ENCODE data around the gene SQSTM1. TPM values are rescaled to one million over a fixed set of nuclear protein-coding genes. Genes with fewer than 3 reads are reported as not detected.
"Not testable (repeated sequence)": the region's sequence is repeated elsewhere in the genome, so short reads cannot be mapped to it uniquely, and the experiment has no call there.

Gene SQSTM1
- total RNA-seq, 1 experiment from 2014 or later = 484 TPM

DNA sequence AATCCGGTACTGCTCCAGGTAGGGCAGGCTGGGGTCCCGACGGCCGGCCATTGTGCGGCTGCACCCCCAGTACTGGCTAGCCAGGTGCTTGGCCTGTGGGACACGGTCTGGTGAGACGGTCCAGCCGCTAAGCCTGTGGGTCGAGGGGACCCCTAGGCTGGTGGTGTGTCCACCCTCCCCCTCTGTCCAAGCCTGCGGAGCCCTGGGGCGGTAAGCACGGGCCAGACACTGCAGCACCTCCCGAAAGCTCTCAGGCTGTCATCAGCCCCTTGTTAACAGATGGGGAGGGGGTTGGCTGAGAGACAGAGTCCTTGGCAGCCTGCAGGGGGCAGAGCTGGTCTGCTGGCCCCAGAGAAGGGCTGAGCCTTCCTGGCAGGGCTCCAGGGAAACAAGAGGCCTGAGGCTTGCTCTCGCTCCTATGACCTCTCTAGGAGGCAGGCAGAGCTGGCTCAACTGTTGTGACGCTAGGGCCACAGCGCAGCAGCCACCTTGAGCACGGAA lies 49.7 kb downstream of the SQSTM1 start:
- Histone ChIP-seq H3K27me3 (no peaks in the 10 kb centered on the region), H3K36me3 (peaks cover 94% of the 10 kb centered on the region), H3K4me3 (no peak overlapping the region), H3K9me3 (no peaks in the 10 kb centered on the region)
- DNase-seq = peak; percentile 70

DNA sequence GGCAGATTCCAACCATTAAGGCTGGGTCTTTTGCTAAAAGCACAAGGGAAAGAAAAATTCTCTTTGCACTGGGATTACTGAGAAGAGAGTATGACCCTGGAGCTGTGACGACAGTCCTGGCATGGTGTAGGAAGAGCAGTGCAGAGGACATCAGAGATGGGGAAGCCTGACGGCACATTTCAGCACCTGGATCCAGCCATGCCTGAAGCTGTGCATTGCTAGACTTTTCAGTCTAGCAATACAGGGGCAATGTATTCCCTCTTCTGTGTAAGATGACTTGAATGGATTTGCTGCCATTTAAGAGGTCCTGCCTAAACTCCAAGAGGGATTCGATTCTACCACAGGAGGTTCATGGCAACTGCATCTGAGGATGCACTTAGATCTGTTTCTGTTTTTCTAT lies 50.2 kb downstream of the SQSTM1 start:
- Histone ChIP-seq H3K36me3 (peaks cover 94% of the 10 kb centered on the region), H3K9me3 (no peaks in the 10 kb centered on the region), H3K4me3 (no peak overlapping the region)

DNA sequence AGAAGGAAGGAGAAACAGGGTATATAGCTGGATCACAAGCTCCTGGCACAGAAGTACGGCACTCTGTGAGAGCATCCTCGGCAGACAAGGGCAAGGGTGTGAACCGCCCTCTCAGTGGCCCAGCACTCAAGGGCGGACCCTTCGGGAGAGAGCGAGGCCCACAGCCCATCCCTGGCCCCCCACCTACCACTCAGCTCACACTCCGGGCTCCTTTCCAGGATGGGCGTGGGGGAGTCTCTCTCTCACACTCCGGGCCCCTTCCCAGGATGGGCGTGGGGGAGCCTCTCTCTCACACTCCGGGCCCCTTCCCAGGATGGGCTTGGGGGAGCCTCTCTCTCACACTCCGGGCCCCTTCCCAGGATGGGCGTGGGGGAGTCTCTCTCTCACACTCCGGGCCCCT lies 50.8 kb downstream of the SQSTM1 start:
- DNase-seq, H3K9me3 ChIP-seq, H3K4me3 ChIP-seq, H3K27me3 ChIP-seq: not testable (repeated sequence)
- peaks cover 94% of the 10 kb centered on the region for H3K36me3 ChIP-seq

More for the DNA sequence above, 50.2 kb downstream of the SQSTM1 start:
- DNase-seq = no peak
- no peaks in the 10 kb centered on the region for H3K27me3 ChIP-seq

DNA sequence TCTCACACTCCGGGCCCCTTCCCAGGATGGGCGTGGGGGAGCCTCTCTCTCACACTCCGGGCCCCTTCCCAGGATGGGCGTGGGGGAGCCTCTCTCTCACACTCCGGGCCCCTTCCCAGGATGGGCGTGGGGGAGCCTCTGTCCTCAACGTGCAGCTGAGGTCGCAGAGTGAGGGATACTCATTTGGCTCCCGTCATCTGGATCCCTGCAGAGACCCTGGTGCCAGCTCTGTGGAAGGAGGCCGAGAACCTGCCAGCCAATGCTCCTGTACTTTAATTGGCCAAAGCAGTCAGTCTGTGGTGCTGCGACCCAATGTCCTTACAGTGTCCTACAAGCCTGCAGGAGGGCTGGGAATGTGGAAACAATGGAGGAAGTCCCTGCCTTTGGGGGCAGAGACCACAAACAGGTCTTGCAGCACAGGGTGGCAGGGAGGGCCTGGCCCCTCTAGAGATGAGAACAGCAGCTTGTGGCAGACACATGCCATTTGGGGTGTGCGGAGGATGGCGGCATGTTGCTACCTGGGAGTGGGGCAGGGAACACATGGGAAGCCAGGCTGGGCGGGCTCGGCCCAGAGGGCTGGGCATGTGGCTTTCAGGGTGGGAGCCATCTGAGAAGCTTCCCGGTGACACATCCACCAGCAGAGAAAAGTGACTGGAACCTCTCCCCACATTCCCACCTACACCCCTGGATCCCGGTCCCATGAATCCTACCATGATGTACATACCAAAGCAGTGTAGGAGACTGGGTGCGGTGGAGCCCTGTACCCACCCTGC lies 51.5 kb downstream of the SQSTM1 start:
- no peaks in the 10 kb centered on the region for H3K27me3 ChIP-seq
- no peaks in the 10 kb centered on the region for H3K9me3 ChIP-seq
- no peak overlapping the region for H3K4me3 ChIP-seq
- DNase-seq = no peak
- H3K36me3 ChIP-seq = peaks cover 94% of the 10 kb centered on the region

DNA sequence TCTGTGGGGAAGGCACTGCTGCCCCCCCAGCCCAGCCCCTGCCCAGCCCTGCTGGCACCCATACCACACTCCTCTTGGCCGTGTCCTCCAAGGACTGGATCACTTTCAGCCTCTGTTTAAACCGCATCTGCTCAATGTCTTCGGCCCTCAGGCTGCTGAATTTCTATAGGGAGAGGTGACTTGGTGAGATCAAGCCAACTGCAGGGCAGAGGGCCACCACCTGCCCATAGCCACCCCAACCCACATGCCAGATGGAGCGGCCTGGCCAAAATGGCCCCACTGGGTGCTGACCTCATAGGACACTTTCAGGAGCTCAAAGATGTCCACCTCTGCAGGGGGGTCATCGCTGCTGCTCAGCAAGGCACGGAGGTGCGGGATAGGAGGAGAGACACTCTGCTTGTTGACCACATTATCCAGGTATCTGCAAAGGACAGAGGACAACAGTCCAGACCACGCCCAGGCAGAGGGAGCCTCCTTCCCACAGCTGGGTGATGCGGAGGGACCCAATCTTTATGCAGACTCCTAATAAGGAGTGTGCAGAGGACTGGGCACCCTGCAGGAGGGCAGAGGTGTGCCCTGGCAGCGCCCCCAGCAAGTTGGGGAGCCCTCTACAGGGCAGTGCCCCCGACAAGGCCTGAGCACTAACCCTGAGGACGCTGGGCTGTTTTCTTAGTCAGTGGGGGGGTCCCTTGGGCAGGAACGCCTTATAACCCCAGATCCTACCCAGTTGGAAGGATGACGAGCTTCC lies 52.3 kb downstream of the SQSTM1 start:
- Histone ChIP-seq H3K4me3 (no peak overlapping the region), H3K9me3 (no peaks in the 10 kb centered on the region), H3K36me3 (peaks cover 93% of the 10 kb centered on the region), H3K27me3 (no peaks in the 10 kb centered on the region)
- no peak for DNase-seq

DNA sequence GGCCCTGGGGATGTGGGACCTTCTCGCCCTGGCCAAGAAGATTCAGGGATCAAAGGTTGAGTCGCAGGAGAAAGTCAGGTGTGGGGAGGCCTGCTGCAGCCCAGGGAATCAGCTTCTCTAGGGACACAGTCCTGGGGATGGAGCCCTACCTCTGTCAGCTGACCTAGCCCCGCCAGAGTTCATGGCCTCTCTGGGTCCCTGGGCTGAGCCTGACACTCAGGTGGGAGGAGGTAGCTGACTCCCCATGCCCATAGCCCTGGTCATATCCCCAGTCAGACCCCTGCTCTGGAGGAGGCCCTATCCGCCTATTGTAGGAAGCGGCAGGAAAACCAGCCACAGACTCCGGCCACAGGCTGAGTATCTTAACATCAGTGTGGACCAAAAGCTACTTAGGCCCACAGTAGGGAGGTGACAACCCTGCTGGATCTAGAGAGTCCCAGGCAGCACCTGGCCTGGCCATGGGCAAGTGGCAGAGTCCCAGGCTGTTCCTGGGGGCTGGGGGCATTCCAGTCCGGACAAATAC lies 52.9 kb downstream of the SQSTM1 start:
- DNase-seq = no peak
- Histone ChIP-seq H3K9me3 (no peaks in the 10 kb centered on the region), H3K27me3 (no peaks in the 10 kb centered on the region), H3K4me3 (no peak overlapping the region), H3K36me3 (peaks cover 93% of the 10 kb centered on the region)

DNA sequence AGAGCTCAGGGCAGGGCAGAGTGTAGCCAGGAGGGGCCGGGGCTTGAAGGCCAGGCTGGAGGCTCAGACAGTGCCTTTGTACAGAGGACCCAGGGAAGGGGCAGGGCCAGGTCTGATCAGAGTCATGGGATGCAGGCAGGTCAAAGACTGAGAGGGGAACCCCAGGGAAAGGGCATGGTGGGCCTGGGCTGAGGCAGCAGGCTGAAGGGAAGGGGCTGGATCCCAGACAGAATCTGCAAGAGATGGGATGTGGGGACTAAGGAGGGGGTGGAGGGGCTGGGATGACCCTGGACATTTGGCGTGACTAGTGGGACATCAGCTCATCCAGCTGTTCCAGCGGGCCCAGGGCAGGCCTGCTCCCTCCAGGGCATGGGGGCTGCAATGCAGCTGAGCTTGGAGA lies 53.4 kb downstream of the SQSTM1 start:
- no peaks in the 10 kb centered on the region for H3K27me3 ChIP-seq
- peaks cover 93% of the 10 kb centered on the region for H3K36me3 ChIP-seq
- H3K9me3 ChIP-seq = no peaks in the 10 kb centered on the region
- DNase-seq = no peak
- H3K4me3 ChIP-seq = no peak overlapping the region

DNA sequence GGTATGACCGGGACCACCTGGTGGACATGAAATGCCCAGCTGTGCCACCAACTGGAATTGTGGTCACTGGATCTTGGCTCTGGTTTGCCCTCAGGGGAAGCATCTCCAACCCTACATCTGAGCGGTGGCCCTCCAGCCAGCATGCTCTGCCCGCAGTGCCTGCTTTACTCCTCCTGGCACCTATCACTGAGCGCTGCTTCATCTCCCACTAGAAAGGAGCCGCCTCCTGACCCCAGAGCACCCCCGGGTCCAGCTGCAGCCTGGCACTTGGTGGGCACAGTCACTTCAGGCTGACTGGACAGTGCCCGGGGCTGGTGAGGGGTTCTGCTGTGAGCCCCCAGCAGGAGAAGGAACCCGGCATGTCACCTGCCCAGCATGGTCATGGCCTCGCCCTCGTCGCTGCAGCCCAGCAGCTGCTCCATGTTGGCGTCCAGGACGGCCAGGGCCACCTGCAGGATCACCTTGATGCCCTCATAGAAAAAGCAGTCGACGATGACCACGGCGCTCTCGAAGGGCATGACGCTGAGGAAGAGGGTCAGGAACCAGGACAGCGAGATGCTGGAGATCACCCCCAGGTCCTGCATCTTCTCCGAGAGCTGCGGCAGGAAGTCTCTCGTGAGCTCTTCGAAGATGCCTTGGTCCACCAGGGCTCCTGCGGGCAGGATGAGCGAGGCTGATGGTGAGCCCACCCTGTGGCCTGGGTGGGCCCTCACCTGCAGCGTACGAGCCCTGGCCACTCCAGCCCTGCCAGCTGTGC lies 54.0 kb downstream of the SQSTM1 start:
- Histone ChIP-seq H3K9me3 (no peaks in the 10 kb centered on the region), H3K27me3 (no peaks in the 10 kb centered on the region), H3K36me3 (peaks cover 93% of the 10 kb centered on the region), H3K4me3 (no peak overlapping the region)
- no peak for DNase-seq

DNA sequence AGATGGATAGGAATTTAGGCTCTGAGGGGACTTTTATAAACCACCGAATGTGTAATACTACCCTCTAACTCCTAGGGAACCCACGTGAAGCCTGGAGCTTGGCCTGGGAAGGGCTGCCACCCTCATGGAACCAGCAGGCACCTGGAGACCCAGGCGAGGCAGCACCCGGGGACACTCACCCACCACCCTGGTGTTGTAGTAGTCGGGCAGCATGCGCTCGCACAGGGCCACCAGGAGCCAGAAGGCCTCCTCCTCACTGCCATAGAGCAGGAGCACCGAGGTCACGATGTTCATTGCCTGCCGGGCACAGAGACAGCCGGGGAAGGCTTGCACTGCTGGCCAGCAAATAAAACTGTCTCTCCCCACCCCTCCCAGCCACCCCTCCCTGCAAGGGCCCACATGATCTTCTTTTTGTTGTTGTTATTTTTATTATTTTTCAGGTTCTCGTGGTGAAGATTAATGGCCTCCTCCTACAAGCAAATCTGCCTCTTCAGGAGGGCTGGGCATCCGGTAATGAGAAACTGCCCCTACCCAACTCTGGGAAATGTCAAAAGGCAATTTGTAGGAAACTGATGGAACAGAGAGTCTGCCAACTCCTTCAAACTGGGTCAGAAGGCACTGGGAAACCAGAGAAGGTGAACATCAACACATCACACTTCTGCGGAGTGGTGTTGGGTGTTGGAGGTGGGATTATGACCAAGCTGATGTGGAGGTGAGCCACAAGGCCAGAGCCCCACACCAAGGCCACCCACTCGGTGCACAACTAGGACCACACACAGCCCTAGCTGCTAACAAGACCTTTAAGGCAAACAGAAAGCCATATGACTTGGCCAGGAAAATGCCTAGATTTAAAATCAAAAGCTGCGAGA lies 55.3 kb downstream of the SQSTM1 start:
- no peak for DNase-seq
- H3K36me3 ChIP-seq = peaks cover 93% of the 10 kb centered on the region

DNA sequence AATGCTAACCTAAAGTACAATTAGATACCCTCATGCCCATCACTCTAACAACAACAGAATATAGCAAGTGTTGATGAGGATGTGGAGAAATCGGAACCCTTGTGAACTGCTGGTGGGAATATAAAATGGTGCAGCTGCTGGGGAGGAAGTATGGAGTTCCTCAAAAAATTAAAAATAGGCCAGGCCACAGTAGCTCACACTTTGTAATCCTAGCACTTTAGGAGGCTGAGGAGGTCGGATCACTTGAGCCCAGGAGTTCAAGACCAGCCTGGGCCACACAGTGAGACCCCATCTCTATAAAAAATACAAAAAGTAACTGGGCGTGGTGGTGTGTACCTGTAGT lies 55.9 kb downstream of the SQSTM1 start:
- Histone ChIP-seq H3K27me3 (no peaks in the 10 kb centered on the region), H3K36me3 (peaks cover 93% of the 10 kb centered on the region), H3K9me3 (no peaks in the 10 kb centered on the region), H3K4me3 (no peak overlapping the region)
- DNase-seq = no peak

More for the DNA sequence above, 55.3 kb downstream of the SQSTM1 start:
- Histone ChIP-seq H3K4me3 (no peak overlapping the region), H3K9me3 (no peaks in the 10 kb centered on the region), H3K27me3 (no peaks in the 10 kb centered on the region)

DNA sequence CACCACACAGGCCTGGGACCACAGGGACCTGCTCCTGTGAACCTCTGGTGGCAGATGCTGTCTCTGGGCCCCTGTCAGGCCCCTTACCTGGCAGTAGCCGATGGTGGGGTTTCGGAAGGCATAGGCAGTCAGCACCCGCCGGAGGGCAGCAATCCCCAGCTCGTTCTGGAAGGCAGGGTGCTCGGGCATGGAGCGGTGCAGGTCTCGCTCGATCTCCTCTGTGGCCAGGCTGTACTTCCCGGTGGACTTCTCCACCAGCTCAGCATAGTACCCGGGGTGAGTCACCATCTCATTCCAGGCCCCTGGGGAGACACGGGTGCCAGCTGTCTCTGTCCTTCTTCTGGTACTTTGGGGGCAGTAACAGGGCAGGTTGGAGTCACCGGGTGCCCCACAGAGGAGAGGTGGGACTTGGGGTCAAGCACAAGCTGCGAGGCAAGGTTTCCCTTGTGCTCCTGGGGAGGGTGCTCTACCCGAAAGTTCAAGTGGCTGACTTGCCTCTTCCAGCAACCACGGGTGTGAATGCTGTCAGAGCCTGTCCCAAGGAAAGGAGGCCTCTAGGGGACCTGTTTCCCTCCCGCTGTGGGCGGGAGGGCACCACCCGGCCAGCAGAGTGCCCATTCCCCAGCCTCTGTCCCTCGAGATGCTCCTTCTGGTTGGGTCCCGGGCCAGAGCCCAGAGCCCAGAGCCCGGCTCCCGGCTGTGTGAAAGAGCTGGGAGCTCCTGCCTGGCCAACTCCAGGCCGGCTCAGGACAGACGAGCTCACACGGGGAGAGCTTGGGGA lies 57.7 kb downstream of the SQSTM1 start:
- Histone ChIP-seq H3K36me3 (peaks cover 99% of the 10 kb centered on the region), H3K9me3 (peaks cover 9% of the 10 kb centered on the region)
- DNase-seq = no peak

DNA sequence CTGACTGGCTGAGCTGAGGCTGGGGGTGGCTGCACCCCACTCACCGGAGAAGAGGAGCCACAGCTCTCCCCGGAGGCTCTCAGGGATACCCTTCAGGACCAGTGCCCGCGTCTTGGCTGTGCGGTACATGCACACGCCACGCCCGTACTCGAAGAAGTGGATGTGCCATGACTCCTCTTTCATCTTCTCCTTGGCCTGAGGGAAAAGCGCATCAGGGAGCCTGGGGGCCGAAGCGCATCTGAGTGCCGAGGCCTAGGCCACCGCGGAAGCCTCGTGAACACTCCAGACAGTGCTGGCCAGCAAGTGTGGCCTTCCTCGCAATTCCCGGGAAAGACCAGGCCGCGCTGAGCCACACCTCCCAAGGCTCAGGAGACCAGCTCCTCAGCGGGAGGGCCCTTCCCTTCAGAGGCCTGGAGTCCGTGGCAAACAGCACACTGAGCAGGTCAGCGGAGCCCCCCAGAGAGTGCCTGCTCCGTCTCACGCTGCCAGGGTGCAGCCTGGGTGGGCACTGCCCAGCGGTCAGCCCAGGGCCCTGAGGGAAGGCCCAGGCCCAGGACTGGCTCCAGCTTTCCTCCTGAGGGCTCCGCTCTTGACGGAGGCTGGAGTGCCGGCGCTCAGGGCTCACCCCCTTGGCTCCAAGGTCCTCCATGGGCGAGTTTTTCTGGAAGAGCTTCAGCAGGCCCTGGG lies 58.4 kb downstream of the SQSTM1 start:
- peaks cover 99% of the 10 kb centered on the region for H3K36me3 ChIP-seq
- peaks cover 16% of the 10 kb centered on the region for H3K9me3 ChIP-seq
- DNase-seq = no peak
- H3K27me3 ChIP-seq = no peaks in the 10 kb centered on the region
- H3K4me3 ChIP-seq = no peak overlapping the region

More for the DNA sequence above, 57.7 kb downstream of the SQSTM1 start:
- Histone ChIP-seq H3K27me3 (no peaks in the 10 kb centered on the region), H3K4me3 (no peak overlapping the region)

DNA sequence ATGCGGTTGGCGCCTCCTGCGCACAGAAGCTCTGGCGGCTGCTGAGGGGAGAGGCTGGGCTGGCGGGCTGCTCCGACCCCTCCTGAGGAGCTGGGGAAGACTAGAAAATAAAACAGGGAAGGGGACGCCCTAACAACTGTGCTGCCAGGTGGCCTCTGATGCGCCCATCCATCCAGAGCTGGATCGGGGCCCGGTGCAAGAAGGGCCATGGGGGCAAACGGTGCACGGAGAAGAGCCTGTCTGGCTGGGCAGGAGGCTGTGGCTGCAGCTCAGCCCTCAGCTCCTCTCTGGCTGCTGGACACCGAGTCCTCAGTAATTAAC lies 58.9 kb downstream of the SQSTM1 start:
- H3K27me3 ChIP-seq = no peaks in the 10 kb centered on the region
- no peak overlapping the region for H3K4me3 ChIP-seq
- peaks cover 99% of the 10 kb centered on the region for H3K36me3 ChIP-seq
- DNase-seq = no peak
- H3K9me3 ChIP-seq = peaks cover 18% of the 10 kb centered on the region

DNA sequence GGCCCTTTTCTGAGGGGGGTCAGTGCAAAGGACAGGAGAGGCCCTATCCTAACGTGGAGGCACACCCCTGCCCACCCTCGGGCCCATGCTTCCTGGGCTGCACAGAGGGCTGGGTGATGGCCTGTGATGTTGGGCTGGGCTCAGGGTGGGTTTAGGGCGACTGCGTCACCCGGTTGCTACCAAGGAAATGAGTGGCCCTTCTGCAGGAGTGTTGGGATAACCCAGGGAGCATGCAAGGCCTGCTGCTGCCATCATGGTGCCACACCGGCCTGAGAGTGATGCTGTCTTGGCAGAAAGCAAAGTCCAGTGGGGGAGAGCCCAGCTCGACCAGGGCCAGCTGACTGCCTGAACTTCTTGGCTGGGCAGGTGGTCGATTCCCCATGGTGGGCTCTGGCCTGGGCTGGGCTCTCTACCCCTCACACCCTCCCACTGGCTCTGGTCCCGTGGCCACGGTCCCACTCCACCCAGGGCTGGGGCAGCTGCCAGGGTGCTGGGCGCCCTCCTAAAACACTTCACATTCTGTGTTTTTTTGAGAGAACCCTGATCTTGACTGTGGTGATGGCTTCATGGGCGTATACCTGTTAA lies 59.5 kb downstream of the SQSTM1 start:
- Histone ChIP-seq H3K27me3 (no peaks in the 10 kb centered on the region), H3K9me3 (peaks cover 20% of the 10 kb centered on the region), H3K4me3 (no peak overlapping the region), H3K36me3 (peaks cover 99% of the 10 kb centered on the region)
- DNase-seq = no peak

All from MG63 (cell line).